Activated CD4-positive, CD25-positive, alpha-beta regulatory T cell (primary cell): ENCODE data around the gene DRP2.
"Not testable (repeated sequence)": the region's sequence is repeated elsewhere in the genome, so short reads cannot be mapped to it uniquely, and the experiment has no call there.

Experiments
- DNase-seq, 4 experiments: peaks; one replicate each; lab custom pipeline; 2025; lab: John Stamatoyannopoulos, UW

DRP2 gene, protein sequence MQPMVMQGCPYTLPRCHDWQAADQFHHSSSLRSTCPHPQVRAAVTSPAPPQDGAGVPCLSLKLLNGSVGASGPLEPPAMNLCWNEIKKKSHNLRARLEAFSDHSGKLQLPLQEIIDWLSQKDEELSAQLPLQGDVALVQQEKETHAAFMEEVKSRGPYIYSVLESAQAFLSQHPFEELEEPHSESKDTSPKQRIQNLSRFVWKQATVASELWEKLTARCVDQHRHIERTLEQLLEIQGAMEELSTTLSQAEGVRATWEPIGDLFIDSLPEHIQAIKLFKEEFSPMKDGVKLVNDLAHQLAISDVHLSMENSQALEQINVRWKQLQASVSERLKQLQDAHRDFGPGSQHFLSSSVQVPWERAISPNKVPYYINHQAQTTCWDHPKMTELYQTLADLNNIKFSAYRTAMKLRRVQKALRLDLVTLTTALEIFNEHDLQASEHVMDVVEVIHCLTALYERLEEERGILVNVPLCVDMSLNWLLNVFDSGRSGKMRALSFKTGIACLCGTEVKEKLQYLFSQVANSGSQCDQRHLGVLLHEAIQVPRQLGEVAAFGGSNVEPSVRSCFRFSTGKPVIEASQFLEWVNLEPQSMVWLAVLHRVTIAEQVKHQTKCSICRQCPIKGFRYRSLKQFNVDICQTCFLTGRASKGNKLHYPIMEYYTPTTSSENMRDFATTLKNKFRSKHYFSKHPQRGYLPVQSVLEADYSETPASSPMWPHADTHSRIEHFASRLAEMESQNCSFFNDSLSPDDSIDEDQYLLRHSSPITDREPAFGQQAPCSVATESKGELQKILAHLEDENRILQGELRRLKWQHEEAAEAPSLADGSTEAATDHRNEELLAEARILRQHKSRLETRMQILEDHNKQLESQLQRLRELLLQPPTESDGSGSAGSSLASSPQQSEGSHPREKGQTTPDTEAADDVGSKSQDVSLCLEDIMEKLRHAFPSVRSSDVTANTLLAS

DNA sequence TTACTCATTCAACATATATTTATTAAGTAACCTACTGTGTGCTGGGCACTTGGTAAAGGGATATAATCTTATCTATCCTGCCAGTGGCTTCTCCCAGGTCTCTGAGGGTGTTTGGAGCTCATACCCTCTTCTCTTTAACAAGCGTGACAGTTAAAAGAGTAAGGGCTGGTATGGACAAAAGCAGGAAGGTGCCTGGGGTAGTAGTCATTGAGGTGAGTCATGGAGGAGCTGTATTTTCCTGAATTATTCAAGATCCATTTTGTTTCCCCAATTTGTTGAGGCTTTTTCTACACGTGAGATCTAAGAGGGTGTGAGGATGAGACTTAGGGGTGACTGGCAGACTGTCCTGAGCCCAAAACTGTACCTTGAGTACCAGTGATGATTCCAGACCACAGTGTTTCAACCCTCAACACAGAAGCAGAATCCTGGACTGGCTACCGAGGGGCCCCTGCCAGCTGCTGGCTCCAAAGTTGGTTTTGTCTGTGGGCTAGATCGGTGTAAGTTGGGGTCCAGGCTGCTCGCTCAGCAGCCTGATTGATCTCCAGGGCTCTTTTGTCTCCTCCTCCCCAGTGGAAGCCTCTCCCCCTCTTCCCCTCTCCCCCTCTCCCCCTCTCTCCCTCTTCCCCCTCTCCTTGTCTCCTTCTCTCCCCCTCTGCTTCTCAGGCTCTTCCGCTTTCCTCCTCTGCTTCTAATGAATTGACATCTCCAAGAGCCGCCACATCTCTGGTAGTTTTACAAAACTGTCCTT, at the start of gene DRP2:
Gene DRP2 (plus strand): TSS at position 671 of the 748 bp plus-strand sequence. CDS start 11,862 bp downstream, outside the sequence.
- DNase-seq: no peak

DNA sequence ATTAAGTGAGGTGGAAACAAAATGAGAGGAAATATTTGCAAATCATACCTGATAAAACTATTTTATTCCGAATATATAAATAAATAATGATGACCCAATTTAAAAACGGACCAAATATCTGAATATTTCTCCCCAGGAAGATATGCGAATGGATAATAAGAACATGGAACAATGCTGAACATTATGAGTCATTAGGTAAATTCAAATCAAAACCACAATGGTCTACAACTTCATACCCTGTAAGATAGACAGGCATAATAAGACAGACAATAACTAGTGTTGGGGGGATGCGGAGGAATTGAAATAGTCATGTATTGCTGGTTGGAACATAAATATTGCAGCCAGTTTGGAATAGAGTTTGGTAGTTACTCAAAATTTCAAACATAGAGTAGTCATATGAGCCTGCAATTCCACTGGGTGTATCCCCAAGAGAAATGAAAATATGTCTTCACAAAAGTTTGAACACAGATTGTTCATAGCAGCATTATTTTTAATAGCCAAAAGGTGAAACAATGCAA, 47.6 kb upstream of the DRP2 start:
- no peak for DNase-seq

DNA sequence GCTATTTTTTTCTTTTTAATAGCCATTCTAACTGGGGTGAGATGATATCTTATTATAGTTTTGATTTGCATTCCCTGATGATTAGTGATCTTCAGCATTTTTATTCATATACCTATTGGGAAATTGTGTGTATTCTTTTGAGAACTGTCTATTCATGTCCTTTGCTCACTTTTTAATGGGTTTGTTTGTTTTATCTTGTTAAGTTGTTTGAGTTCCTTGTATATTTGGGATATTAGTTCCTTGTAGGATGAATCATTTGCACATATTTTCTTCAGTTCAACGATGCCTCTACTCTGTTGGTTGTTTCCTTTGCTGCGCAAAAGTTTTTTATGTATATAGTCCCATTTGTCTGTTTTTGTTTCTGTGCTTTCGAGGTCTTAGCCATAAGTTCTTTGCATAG, 43.1 kb upstream of the DRP2 start:
- DNase-seq: no peak

DNA sequence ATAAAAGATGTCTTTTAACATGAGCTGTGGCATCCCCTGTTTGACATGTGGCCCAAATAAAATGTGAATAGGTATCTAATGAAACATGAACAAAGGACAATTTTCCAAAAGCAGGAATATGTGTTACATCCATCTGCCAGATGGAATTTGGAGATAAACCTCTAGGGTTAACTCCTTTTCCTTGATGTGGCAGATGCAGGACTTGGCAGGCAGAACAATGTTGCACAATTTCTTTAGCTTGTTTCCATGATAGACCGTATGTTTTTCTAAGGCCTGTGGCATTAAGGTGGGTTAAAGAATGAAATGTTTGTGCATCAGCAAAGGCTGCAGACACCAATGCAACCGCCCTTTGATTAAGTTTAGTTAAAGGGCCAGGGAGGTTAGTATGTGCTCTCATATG, 34.7 kb upstream of the DRP2 start:
- DNase-seq: not testable (repeated sequence)

DNA sequence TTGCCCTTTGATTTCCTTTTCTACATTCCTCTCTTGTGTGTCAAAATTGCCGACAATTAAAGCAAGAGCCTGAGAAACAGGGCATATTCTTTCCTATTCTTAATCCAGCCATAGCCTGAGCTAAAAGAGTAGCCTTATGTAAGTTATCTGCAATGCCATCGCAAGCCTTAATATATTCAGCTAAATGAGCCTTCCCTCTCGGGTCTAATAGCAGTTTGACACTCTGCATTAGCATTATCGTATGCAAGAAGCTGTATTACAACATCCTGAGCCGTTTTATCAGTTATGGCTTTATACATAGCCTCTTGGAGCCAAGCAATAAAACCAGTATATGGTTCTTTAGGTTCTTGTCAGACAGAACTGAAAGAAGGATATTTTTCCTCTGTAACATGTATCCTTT, 31.6 kb upstream of the DRP2 start:
- not testable (repeated sequence) for DNase-seq

DNA sequence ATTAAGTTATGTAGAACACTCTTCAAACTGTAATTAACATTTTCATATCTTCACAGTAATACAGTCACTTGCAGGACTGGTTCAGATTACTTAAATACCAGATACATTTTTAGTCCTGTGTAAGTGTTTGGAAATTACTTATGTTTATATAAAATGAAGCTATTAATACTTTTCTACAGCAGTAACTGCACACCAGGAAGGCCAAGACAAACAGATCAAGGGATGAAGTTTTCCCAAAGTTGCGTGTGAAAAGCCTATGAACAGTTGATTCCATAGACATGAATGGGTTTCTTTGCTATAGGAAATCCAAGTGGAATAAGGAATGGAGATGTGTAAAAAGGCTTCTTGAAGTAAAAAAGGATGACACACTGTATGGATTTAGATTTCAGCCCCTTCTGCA, 28.9 kb upstream of the DRP2 start:
- DNase-seq: no peak

DNA sequence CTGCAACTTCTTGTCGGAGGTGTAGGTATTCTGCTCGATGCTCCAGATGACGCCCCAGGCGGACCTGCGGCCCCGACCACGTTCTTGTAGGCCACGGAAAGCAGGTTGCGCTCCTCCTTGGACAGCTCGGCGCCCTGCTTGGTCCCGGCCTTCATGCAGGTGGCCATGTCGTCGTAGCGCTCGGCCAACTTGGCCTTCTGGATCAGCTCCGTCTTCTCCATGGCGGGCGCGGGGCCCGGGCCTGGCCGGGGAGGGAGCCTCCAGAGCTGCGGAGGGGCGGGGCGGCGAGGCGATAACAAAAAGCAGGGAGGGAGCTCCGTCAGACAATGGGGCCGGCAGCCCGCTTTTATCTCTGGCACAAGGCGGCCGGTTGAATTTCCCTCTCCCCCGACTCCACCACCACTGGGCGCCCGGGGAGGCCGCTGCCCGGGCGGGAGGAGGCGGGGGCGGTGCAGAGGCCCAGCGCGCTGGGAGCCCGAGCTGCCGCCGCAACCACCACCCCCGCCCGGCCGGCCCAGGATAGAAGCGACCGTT, 28.3 kb upstream of the DRP2 start:
- no peak for DNase-seq

DNA sequence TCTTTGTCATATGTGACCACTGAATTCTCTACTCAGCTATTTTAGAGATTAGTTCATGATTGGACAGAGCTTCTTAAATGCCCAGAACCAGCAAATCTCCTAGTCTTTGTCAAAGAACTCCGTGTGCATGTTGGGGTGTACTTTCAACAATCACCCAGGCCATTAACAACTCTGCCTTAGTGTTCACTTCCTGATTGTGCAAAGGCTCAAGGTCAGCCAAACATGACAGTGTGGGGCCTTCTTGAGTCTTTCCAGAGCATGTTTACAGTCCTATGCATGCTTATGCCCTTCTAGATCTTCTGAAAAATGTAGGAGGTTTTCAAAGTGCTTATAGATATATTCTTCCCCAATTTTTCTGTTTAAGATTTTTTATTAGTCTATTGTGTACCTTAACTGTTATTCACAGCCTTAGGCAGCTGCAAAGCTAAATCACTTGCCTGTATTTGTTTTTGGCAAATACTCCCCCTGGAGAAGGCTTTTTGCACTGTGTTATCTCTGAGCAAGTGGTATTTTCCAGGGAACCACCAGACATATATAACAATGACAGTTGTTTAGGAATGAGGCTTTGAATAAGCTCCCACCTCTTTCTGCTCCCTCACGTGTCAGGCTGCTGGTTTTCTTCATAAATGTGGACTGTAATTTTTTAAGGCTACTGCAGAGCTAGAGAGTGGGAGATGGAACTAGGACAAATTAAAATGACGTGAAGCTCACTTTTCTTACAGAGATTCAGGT, 24.0 kb upstream of the DRP2 start:
- no peak for DNase-seq

DNA sequence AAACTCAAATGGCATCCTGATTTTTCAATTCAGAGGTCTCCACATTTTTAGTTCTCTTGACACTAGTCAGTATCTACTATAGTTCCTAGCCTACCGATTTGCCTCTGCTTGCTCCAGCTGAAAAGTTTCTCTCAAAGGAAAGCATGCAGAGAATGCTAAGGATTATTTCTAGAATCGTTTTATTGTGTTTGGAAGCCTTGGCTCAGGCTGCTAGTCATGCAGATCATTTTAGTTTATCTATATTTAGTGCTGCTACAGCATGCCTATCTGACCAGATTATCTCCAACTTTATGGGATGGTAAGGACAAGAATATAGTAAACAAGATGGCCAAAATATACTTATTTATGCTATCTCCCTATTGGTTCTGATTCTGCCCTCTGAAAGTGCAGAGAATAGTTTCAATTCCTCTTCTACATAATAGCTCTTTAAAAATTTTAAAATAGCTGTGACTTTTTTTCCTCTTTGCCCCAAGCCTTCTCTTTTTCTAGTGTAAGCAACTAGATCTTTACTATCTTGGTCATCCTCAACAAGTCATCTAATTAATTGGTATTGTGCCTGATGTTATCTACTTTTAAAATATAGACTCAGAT, 15.7 kb upstream of the DRP2 start:
- DNase-seq: no peak

DNA sequence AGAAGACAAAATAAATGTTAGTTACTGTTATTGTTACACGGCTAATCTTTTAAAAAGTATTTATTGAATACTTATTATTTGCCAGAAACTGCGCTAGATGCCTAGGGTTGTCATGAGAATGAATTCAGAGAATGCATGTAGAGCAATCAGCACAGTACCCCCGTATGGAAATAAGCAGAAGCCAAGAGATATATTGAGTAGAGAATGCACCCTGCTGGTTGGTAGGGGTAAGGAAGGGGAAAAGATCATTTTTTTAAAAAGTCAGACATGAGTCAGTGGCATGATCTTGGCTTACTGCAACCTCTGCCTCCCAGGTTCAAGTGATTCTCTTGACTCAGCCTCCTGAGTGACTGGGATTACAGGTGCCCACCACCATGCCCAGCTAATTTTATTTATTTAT, 13.1 kb upstream of the DRP2 start:
- DNase-seq: no peak

DNA sequence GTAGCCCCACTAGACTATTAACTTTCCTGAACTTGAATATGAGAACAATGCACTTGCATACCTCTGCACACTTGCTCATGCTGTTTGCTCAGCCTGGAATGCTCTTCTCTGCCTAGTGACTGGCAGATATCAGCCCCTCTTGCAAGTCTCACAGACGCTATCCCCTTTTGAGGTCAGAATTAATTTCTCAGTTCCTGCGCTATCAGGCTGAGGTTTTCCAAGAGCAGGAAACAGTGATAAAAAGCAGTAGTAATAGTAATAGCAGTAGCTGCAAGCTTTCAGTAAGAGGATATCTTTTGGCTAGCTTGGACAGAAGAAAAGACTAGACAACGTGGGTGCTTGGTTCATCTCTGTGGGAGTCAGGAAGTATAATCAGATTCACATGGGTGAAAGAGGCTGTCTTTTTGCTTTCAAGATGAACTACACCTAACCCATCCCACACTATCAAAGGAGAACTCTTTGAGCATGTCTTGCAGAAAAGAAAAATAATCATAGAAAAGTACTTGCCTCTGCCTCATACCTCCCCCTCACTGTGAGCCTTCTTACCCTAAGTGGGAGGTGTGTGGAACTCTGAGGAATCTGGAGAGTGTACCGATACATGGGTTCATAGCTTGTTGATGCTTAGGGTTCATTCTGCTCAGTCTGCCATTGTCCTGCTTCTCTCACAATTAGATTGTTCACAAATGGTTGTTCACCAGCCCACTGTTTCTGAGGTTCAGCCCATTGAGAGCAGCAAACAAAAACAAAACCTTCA, 11.3 kb upstream of the DRP2 start:
- no peak for DNase-seq

DNA sequence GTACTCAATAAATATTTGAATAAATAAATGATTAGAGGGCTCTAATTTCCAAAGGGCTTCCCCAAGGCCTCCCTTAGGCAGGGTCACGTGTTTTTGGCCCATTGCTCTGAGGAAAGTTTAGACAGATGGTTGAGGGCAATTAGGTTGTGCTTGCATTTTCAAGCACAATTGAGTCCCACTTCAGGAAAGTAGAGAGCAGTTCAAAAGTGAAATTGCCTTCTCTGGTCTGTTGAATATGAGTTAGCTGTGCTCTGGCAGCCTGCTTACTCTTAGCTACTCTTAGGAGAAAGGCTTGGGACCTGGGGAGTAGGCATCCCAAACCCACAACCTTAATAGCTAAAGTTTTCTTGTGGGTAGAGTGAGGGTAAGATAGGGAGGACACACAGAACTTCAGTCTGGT, 9.0 kb upstream of the DRP2 start:
- DNase-seq: no peak

DNA sequence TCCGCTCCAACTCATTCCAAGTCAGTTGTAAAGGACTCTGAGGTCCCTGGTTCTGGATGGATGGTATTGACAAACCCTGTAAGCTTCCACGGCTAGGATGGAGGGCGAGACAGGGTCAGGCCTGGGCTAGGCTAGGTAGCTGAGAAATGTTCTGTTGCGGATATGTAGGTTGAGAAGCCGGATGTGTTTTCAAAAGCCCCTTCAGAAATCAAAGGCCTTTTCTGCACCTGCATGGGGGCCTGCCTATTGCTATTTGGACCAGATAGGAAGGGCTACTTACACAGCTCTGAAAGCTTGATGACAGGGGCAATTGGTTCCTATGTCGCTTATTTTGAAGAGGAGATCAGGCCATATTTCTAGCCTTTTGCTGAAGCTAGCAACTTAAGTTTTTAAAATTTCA, 1.9 kb upstream of the DRP2 start:
- DNase-seq: no peak

DNA sequence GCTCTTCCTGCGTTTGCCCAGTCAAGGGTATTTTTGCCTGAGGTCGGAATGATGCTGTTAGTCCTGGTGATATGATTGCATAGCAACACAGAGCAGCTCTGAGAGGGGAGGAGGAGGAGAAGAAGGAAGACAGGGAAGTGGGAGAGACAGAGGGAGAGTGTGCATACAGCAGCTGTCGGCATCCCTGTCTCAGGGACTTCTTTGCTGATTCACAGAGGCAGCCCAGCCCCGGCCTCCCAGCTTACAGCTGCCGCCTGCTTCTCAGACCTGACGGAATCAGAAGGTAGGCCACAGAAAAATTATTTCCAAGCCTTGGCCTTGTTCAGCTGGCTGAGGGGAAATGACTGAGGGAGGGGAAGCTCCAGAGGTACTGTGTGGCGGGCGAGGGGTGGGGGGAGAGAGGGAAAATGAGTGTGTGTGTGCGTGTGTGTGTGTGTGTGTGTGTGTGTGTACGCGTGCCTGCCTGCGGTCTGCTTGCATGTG, 319 bp downstream of the DRP2 start:
- DNase-seq: no peak

DNA sequence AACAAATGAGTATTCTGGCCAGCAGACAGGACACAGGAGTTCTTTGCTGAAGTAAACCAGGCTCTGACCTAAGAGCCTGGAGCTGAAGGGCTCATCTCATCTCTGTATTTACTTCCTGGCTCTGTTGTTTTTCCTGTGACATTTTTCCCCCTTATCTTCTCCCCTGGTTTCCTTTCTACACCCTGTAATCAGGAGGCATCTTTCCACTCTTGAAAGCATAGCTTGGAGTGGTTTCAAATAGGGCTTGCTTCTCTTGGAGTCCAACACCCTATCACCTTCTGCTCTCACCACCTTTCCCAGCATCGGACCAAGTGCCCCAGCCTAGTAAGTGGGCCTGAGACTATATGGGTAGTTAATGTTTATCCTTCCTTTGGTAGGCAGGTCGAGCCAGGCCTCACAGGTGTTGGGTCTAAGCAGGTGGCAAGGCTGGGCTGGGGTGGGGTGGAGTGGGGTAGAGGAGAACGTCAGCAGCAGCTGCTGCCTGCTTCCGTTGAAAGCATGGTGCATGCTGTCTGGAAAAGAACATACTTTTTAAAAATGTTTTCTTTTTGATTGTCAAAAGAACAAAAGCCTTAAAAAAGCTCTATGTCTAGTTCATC, 1.2 kb downstream of the DRP2 start:
- DNase-seq: no peak

DNA sequence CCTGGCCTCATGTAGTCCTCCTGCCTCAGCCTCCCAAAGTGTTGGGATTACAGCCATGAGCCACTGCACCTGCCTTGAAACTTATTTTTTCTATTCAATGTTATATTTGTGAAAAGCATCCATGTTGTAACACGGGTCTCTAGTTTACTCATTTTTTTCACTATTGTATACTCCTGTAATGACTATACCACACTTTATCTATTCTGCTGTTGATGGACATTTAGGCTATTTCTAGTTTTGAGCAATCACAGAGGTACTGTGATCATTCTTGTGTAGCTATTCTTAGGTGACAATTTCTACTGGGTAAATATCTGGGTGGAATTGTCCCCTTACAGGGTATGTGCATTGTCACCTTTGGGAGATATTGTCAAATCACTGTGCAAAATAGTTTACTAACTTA, 3.6 kb downstream of the DRP2 start:
- DNase-seq: no peak

DNA sequence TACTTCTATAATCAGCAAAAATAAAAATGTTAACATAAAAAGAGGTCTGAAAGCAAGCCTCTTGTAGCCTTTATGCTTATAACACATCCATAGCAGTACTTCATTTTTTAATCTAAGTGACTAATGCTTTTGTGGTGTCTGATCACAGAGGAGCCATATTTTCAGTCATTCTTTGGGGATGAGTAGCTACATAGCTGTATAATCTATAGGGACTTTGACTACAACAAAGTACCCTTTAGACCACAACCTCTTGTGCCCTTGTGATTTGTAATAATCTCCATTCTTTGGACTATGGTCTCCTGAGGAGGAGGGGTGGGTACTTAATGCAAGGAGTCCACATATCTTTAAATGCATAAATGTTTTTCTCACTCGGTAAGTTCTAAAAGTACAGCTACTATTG, 9.6 kb downstream of the DRP2 start:
- no peak for DNase-seq

DNA sequence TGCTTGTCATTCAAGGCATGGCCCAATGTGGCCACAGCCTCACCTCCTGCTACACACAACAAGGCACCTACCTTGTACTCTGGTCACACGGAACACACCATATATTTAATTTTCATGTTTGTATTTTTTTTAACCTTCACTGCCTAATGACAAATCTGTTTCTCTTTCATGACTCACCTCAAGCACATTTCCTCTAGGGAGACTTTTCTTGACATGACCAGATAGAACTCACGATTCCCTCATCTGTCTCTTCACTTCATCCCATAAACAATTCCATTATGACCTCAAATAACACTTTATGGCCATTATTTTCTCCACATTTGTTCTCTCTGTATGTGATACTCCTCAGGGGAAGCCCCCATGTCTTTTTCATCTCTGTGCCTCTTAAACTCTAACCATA, 11.1 kb downstream of the DRP2 start:
- DNase-seq: no peak

DNA sequence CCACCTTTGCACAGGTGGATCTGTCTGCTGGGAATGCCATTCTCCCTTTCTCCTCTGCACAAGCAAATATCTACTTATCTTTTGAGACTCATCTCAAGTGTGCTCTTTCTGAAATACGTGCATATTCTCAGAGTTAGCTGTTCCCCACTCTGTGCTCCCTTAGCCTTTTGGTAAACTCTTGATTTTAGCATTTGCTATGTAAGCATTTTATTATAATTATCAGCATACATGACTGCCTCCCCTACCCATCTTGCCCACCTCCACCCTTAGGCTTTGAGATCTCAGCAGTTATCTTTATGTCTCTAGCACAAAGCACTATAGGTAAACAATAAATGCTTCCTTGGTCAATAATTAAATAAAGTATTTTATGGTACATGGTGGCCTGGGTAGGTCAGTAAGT, 11.5 kb downstream of the DRP2 start:
- no peak for DNase-seq
